ENCODE measurements around the gene NELFB. TPM values are rescaled to one million over a fixed set of nuclear protein-coding genes. Genes with fewer than 3 reads are reported as not detected.

Gene NELFB
- total RNA-seq, 1 experiment from 2014 or later, result 95.0 TPM

DNA sequence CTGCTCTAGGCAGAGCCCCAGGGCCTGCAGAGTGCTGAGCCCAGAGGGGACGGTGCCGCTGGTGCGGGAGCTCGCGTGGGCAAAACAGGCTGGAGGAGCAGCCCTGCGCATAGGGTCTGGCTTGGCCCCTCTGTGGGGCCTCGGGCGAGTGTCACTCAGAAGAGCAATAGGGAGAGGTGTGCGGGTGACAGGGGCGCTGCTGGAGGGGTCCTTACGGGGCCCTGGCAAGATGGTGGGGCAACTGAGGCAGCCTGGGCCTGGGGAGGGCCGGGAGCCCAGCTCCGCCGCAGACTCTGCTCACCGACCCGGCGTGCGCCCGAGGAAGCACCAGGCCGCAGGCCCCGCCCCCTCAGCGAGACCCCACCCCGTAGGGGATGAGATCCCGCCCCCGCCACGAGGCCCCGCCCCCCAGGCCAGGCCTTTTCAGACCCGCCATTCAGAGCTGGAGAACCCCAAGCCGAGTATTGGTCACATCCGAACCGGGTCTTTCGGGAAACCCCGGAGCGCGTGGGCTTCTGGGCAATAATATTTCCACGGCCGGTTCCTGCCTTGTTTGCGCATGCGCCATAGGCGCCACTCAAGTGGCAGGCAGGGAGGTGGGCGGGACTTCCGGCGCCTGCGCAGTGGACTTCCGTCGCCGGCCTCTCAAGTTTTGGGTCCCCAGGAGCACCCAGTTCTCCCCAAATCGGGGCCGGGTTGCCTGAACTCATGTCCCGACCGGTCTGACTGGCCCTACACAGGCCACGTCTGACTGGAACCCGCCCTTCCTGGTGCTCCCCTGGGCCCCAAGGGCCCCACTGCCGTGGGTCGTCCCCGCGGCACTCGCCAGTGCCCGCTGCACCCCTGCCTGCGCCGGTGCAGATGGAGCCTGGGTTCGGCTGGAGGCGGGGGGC is 31.8 kb upstream of the NELFB start (continued):
- no peak for TF ChIP-seq ZNF281 (CRISPR knock-in tag; IDR thresholded peaks at IDR 0.05)
- TF ChIP-seq CREB1 (CRISPR knock-in tag; IDR thresholded peaks at IDR 0.05), result no peak
- TF ChIP-seq NR1H2 (CRISPR knock-in tag; IDR thresholded peaks at IDR 0.05), result no peak
- TF ChIP-seq MXD4 (CRISPR knock-in tag; IDR thresholded peaks at IDR 0.05; ENCODE audit: borderline replicate concordance), result no peak
- no peak for TF ChIP-seq ZNF416 (CRISPR knock-in tag; IDR thresholded peaks at IDR 0.05)
- TF ChIP-seq JAZF1 (CRISPR knock-in tag; IDR thresholded peaks at IDR 0.05), result no peak
- TF ChIP-seq ZNF317 (CRISPR knock-in tag; IDR thresholded peaks at IDR 0.05; ENCODE audit: borderline replicate concordance, low read depth), result no peak
- TF ChIP-seq EMX1 (CRISPR knock-in tag; IDR thresholded peaks at IDR 0.05), result no peak
- no peak for TF ChIP-seq E2F5 (CRISPR knock-in tag; IDR thresholded peaks at IDR 0.05)
- TF ChIP-seq GTF2I (CRISPR knock-in tag; conservative IDR thresholded peaks at IDR 0.05), result no peak
- no peak for TF ChIP-seq ZNF121 (CRISPR knock-in tag; IDR thresholded peaks at IDR 0.05)
- no peak for TF ChIP-seq ZNF425 (CRISPR knock-in tag; conservative IDR thresholded peaks at IDR 0.05)
- TF ChIP-seq, protein P1, sequence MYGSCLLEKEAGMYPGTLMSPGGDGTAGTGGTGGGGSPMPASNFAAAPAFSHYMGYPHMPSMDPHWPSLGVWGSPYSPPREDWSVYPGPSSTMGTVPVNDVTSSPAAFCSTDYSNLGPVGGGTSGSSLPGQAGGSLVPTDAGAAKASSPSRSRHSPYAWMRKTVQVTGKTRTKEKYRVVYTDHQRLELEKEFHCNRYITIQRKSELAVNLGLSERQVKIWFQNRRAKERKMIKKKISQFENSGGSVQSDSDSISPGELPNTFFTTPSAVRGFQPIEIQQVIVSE (CRISPR knock-in tag; IDR thresholded peaks at IDR 0.05; ENCODE audit: borderline replicate concordance), result no peak
- TF ChIP-seq, protein P2, sequence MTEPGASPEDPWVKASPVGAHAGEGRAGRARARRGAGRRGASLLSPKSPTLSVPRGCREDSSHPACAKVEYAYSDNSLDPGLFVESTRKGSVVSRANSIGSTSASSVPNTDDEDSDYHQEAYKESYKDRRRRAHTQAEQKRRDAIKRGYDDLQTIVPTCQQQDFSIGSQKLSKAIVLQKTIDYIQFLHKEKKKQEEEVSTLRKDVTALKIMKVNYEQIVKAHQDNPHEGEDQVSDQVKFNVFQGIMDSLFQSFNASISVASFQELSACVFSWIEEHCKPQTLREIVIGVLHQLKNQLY (CRISPR knock-in tag; IDR thresholded peaks at IDR 0.05), result no peak
- TF ChIP-seq PRRX2 (CRISPR knock-in tag; IDR thresholded peaks at IDR 0.05), result no peak
- TF ChIP-seq FOXK1 (CRISPR knock-in tag; IDR thresholded peaks at IDR 0.05), result 0 out of 2 replicates have a peak, but pooled peaks have one; percentile 14
- no peak for TF ChIP-seq GRHL2 (CRISPR knock-in tag; IDR thresholded peaks at IDR 0.05; ENCODE audit: insufficient replicate concordance, severe bottlenecking)
- TF ChIP-seq, protein P3, sequence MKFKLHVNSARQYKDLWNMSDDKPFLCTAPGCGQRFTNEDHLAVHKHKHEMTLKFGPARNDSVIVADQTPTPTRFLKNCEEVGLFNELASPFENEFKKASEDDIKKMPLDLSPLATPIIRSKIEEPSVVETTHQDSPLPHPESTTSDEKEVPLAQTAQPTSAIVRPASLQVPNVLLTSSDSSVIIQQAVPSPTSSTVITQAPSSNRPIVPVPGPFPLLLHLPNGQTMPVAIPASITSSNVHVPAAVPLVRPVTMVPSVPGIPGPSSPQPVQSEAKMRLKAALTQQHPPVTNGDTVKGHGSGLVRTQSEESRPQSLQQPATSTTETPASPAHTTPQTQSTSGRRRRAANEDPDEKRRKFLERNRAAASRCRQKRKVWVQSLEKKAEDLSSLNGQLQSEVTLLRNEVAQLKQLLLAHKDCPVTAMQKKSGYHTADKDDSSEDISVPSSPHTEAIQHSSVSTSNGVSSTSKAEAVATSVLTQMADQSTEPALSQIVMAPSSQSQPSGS (CRISPR knock-in tag; IDR thresholded peaks at IDR 0.05; ENCODE audit: borderline replicate concordance, low read depth), result no peak
- no peak for TF ChIP-seq RORB (CRISPR knock-in tag; IDR thresholded peaks at IDR 0.05)

All from WTC11 (cell line).